RKO (cell line): ENCODE results near the gene TAF3.
A peak's percentile ranks its signal among the peaks of the same experiment; 100 is the strongest.
"Not testable (repeated sequence)": the region's sequence is repeated elsewhere in the genome, so short reads cannot be mapped to it uniquely, and the experiment has no call there.

ENCODE experiments used
- DNase-seq: peaks from one replicate; pipeline ENCODE4 v3.0.0-alpha.2; 2016; ENCODE audit warnings: low spot score

Gene TAF3

GRCh38 chr10:7971949-7972348, 153.6 kb downstream of the TAF3 start:
- DNase-seq = peak; percentile 16

DNA sequence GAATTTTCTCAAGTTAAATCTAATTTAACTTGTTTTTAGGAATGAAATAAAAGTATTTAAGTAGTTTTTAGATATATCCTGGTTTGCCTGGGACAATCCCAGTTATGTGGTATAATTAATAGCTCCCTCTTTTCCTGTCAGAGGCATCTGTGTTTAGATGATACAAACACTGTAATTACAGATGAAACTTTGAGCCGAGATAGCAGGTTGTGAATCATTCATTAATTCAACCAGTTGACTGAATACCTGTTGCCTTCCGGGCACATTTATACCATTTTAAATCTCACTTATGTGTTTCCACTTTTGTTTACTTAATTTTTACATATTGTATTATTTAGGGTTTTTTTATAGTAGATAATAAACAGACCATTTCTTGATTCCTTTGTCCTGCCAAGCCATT, 154.1 kb downstream of the TAF3 start:
- DNase-seq = no peak

DNA sequence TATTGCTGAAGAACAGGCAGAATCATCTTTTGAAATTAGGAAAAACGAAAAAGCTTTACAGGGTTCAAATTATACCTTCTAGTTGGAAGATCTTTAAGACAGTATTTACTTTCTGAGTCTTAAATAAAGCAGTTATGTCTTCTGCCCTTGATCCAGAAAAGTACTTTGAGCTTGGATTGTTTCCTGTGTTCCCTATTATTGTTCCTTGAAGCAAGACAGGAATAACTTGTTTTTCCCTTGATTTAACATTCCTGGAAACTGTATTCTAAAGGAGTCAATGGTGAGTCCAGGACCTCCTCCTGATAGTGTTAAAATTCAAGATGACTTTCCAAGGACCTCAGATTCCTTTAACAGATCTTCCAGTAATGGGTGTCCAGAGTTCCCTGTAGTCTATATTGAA, 161.9 kb downstream of the TAF3 start:
- DNase-seq = no peak

DNA sequence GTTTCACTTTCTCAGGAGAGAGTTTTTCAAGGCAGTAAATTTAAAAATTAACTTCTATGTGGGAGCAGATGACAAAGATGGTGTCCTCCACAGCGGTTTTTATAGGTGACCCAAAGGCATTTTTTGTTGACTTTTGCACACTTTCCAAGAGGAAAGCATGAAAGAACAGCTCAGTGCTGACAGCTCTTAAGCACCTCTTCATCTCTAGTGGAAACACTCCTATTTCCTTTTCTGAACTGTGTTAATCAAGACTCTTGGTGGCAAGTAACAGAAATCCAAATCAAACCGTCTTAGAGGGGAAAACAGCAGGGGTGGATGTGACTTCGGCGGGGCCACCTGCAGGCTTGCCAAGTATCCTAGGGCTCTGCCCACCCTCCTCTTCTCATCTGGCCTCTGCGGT, 164.4 kb downstream of the TAF3 start:
- no peak for DNase-seq

DNA sequence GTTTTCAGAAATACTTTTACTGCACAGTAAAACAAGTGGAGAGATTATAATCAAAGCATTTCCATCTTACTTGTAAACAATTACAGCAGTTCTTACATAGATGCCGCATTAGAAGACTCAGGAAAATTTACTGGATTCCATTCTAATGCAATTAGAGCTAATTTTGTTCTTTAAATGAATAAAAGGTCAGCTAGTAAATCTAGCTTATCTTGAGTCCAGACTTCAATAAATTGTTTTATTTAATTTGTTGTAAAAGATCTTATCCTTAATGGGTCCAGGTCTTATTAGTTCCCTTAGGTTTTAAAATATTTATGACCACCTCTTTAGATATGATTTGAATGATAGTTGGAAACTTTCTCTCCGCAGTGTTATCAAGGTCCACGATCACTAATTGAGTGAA, 166.0 kb downstream of the TAF3 start:
- DNase-seq = no peak

DNA sequence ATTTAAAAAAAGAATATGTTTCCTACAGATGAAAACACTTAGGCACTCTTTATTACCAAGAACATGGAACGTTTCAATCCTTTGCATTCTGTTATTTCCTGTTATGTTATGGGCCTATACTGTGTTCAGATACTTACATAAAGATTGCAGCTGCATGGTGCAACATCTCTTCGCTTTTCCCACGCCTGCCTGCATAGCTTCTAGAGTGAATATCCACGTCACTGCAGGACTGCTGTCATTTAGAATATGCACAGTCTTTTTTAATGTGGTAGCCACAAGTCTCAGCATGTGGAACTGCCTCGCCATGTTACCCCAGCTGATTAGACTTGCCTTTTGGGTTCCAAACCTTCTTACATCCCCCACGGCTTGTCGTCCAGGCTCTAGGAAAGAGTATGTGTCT, 166.6 kb downstream of the TAF3 start:
- no peak for DNase-seq

GRCh38 chr10:7986851-7987250, 168.5 kb downstream of the TAF3 start:
- no peak for DNase-seq

- DNase-seq = no peak
These were observed 170.7 kb downstream of the TAF3 start for GRCh38 chr10:7988989-7989388.

DNA sequence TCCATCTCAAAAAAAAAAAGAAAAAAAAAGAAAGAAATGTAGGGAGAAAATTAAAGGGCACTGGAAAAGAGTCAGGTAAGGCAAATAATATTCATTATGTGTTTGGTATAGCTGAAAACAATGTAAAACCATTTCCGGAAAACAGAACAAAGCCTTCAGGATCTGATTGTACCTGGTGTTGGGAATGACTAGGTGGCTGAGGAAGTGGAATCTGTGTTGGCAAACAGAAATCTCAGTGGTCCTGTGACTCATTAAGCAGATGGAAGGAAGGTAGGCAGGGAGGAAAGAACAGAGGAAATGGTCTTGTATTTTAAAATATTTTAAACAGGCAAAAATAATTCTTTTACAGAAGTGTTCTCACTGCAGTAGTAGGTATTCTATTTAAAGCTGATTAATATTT, 180.5 kb downstream of the TAF3 start:
- DNase-seq = no peak

DNA sequence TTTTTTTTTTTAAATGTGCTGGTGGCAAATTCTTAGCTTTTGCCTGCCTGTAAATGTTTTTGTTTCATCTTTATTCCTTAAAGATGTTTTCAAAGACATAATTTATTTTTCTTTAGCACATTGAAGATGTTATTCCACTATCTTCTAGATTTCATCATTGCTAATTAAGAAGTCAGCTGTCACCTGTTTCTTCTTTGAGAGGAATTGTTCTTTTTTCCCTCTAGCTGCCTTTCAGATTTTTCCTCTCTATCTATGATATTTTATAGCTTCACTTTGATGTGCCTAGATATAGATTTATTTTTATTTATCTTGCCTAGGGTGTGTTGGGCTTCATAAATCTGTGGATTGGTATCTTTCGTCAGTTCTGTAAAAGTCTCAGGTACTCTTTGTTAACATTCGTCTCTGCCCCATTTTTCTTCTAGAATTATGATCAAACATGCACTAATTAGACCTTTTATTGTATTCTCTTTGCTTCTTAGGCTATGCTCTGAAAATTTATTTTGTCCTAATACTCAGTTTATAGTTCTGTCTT, 186.2 kb downstream of the TAF3 start:
- no peak for DNase-seq

DNA sequence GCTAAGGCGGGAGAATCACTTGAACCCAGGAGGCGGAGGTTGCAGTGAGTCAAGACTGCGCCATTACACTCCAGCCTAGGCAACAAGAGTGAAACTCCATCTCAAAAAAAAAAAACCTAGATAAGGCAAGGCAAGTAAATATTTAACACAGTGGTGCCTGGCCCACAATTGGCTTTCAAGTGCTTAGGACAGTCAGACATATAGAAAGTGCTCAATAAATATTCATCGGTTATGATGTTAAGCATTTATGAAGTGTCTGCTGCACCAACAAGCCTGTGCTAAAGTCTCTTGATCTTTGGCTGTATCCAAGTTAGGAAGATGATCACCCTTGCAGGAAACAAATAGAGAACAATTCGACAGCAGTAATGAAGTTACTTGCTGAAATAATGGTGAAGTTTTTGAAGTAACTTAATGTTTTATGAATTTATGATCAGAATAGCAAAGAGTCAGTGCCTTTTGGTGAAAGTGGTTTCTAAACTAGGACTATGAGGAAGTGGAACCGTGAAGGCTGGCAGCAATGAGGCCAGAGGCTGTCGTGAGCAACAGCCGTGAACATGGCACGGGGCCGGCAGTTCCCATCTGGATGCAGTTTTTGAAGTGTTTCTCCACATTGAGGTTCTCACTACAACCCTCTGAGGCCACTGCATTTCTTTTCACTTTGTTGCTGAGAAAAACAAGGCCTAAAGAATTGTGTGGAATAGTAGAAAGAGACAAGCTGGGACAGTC, 188.1 kb downstream of the TAF3 start:
- DNase-seq = no peak

GRCh38 chr10:8009031-8009430, 190.7 kb downstream of the TAF3 start:
- no peak for DNase-seq

DNA sequence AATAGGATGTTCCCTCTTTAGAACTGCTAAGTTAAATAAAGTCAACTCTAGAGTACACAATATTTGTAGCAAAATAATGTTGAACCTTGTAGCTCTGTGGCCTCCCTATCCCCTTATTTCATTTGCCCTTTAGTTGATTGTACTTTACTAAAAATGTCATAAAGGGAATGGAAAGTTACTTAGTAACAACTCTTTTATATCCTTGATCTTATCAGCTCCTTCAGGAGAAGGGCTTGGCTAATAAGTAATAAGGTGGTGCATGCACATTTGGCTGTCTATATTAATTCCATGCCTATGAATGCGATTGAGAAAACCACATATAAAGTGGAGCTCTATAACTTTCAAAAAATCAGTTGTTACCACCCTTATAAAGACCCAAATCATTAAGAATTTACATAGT, 194.7 kb downstream of the TAF3 start:
- no peak for DNase-seq

DNA sequence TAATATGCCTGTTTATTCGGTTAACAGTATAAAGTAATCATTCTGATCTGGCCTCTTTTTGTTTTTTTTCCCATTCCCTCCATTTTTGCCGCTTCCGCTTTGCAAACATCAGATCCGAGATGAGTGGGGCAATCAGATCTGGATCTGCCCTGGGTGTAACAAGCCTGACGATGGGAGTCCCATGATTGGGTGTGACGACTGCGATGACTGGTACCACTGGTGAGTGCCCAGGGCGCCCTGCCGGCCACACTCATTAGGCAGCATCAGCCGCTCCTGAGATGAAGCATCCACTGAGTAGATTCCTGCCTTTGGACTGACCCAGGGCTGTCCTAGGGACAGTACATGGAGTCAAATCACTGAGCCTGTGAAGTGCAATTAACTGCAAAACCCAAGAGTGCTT, 195.3 kb downstream of the TAF3 start:
- no peak for DNase-seq

- no peak for DNase-seq
These were observed 196.3 kb downstream of the TAF3 start for GRCh38 chr10:8014649-8015048.

DNA sequence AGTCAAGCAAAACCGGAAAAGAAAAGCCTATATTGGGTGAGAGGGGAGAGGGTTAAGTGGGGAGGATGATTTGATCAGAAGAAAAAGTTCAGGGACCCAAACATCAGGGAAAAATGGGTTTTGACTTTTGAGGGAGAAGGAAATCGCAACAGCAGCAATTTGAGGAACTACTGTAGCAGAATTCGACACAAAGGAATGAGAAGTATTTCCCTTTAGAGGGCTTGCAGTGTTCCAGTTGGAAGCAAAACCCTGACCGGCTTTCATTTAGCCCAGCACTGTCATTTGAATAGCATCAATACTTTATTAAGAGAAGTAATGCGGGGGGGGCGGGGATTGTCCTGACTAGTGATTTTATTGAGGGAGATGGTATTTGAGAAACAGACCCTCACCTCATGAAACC, 199.0 kb downstream of the TAF3 start:
- DNase-seq = no peak

GRCh38 chr10:8023321-8023720, 205.0 kb downstream of the TAF3 start:
- no peak for DNase-seq

GRCh38 chr10:8023851-8024250, 205.5 kb downstream of the TAF3 start:
- DNase-seq = no peak

DNA sequence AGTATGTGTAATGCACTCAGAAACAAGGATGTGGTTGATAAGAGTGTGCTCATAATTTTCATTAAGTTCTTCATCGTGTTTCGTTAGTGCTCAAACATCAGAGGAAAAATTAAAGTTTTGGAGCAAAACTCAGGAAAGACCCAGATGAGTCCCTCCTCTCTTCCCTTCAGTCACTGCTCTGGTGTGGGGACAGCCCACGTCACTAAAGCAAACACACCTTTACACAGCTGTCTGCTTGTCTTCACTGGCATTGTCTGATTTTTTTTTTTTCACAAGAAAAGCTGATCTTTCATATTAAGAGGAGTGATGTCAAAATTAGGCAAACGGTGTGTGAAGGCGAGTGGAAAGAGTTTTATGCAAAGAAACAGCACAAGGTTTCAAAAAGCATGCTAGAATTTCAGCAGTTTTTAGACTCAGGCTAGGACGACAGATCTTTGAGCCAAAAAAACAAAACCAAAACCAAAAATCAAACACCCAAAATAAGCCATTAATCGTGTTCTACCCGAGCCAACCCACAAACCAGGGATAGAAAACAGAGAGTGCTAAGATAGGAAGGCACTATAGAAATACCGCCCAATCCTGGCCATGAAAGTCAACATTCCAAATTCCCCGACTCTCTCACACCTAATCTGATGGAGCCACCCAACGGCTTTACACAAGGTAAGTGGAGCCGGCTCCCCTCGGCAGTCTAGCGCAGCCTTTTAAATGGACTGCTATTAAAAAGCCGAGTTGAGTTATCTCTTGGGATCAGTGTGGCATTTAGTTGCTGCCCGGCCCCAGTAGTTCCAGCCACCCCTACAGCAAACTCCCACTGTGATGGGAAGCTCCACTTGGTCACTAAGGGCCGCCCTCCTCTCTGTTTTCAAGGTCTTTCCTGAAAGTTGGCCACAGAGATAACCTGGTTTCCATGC, 208.3 kb downstream of the TAF3 start:
- DNase-seq = no peak

- DNase-seq = not testable (repeated sequence)
These were observed 212.9 kb downstream of the TAF3 start for GRCh38 chr10:8031211-8031610.

GRCh38 chr10:8032558-8032957, 214.3 kb downstream of the TAF3 start:
- DNase-seq = no peak

- no peak for DNase-seq
These were observed 215.6 kb downstream of the TAF3 start for GRCh38 chr10:8033812-8034465.
